Right atrium auricular region (tissue), 2 donors: ENCODE measurements around the gene XRRA1. TPM values are rescaled to one million over a fixed set of nuclear protein-coding genes. Genes with fewer than 3 reads are reported as not detected.

Experiments used
- DNase-seq: peaks from one replicate; pipeline ENCODE4 v3.0.0-alpha.2; 2019; ENCODE audit warnings: low spot score
- H3K27ac ChIP-seq, 2 donors: fragments of 200-600 bp; sonication (generic); 1 replicate in 1 of 2; 2 replicates in 1 of 2; pipeline ENCODE4 v1.5.1; 2016 to 2019
- H3K27me3 ChIP-seq, 2 donors: fragments of 200-600 bp; sonication (generic); one replicate each; pipeline versions ENCODE4 v1.5.1 to v1.6.0; 2017 to 2019
- H3K36me3 ChIP-seq: fragments of 200-600 bp; sonication (generic); one replicate; pipeline ENCODE4 v1.5.1; 2016
- H3K4me1 ChIP-seq, 2 donors: fragments of 200-600 bp; sonication (generic); one replicate each; pipeline versions ENCODE4 v1.5.1 to v1.6.0; 2017 to 2019
- H3K4me3 ChIP-seq, 2 donors: fragments of 200-600 bp; sonication (generic); 1 replicate in 1 of 2; 2 replicates in 1 of 2; pipeline ENCODE4 v1.5.1; 2017 to 2019; ENCODE audit warnings: mild to moderate bottlenecking in 1 of 2, moderate library complexity in 1 of 2
- H3K9me3 ChIP-seq, 2 donors: fragments of 200-600 bp; sonication (generic); one replicate each; pipeline ENCODE4 v1.5.1; 2019
- CTCF ChIP-seq, 2 donors: fragments of 200-600 bp; sonication (generic); IDR thresholded peaks; one replicate each; pipeline ENCODE4 v1.5.1; 2019; ENCODE audit warnings: antibody characterized with exemption in 2 of 2
- total RNA-seq, 2 donors: library from RNA; depleted of rRNA; stranded (reverse); fragments of >200 nt; gene quantifications; one replicate each; pipeline ENCODE4 v1.1.0, GENCODE V29; 2016

The XRRA1 gene
- total RNA-seq, 2 donors from 2014 or later, result 6.8 to 8.1 TPM

GRCh38 chr11:74840486-74840885, 108.4 kb downstream of the XRRA1 start:
- no peak for TF ChIP-seq CTCF (IDR thresholded peaks at IDR 0.05)
- peaks cover 58% of the 10 kb centered on the region for H3K36me3 ChIP-seq

DNA sequence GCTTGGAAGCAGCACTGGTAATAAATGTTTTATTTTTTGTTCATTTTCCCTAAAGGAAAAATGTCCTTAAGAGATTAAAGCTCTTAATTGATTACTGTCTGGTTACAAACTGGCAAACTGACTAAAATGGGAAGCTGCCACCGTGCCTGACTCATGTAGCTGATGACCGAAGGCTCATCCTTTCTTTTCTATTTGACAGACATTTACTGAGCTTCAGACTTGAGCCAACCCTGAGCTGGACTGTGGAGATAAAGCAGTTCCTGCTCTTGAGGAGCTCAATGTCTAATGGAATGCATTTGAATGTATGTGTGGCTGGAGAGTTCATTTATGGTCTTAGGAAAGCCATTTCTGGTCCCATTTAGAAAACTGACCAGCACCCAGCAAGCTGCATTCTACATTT, 108.9 kb downstream of the XRRA1 start:
- Histone ChIP-seq H3K4me1 (no peaks in the 10 kb centered on the region), H3K27me3 (no peaks in the 10 kb centered on the region), H3K4me3 (no peak overlapping the region), H3K27ac (no peak overlapping the region), H3K9me3 (no peaks in the 10 kb centered on the region), H3K36me3 (peaks cover 58% of the 10 kb centered on the region)
- DNase-seq, result no peak
- no peak for TF ChIP-seq CTCF (IDR thresholded peaks at IDR 0.05)

More at GRCh38 chr11:74840486-74840885, 108.4 kb downstream of the XRRA1 start:
- Histone ChIP-seq H3K27ac (no peak overlapping the region), H3K9me3 (no peaks in the 10 kb centered on the region), H3K4me3 (no peak overlapping the region), H3K27me3 (no peaks in the 10 kb centered on the region), H3K4me1 (no peaks in the 10 kb centered on the region)
- no peak for DNase-seq

GRCh38 chr11:74839446-74839845, 109.4 kb downstream of the XRRA1 start:
- Histone ChIP-seq H3K9me3 (no peaks in the 10 kb centered on the region), H3K36me3 (peaks cover 57% of the 10 kb centered on the region), H3K4me3 (no peak overlapping the region), H3K27ac (no peak overlapping the region), H3K4me1 (no peaks in the 10 kb centered on the region), H3K27me3 (no peaks in the 10 kb centered on the region)
- no peak for TF ChIP-seq CTCF (IDR thresholded peaks at IDR 0.05)
- no peak for DNase-seq

DNA sequence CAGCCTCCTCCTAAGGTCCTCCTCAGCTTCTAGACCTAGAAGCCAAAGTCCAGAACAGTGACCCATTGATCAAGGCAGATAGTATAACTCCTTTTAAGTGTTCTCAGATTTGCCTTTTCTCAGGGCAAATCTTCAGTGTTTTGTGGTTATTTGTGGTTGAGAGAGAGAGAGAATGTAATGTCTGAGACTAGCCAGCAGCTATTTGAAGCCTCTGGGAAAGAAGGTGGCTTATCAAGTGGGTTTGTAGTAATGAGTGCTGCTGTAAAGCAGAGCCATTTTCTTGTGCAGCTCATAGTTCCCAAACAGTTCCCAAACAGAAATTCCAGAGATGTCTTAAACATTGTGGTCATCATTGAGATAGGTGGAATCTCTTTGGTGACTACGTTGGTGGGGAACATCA, 110.7 kb downstream of the XRRA1 start:
- Histone ChIP-seq H3K36me3 (peaks cover 48% of the 10 kb centered on the region), H3K4me1 (no peaks in the 10 kb centered on the region), H3K27ac (no peak overlapping the region), H3K27me3 (no peaks in the 10 kb centered on the region), H3K9me3 (no peaks in the 10 kb centered on the region), H3K4me3 (no peak overlapping the region)
- DNase-seq, result no peak
- no peak for TF ChIP-seq CTCF (IDR thresholded peaks at IDR 0.05)

DNA sequence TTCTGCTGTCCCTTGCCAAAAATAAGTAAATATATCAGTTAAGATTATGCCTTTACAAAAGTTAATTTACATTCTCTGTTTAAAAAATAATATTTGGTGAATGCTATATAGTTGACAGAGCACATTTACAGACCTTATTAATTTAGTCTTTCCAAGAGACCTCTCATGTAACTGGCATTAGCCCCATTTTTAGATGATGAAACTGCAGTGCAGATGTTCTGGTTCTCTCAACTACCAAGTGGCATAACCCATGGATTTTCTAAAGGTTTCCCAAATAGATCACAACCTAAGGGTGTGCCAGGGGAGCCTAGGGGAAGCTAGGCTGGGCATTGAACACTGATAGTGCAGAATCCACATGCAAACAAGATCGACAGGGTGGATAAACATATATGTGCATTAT, 111.7 kb downstream of the XRRA1 start:
- no peak for DNase-seq
- peaks cover 38% of the 10 kb centered on the region for H3K36me3 ChIP-seq

More for the DNA sequence above, 111.7 kb downstream of the XRRA1 start:
- no peak for TF ChIP-seq CTCF (IDR thresholded peaks at IDR 0.05)
- Histone ChIP-seq H3K4me1 (no peaks in the 10 kb centered on the region), H3K9me3 (no peaks in the 10 kb centered on the region), H3K27ac (no peak overlapping the region), H3K4me3 (no peak overlapping the region), H3K27me3 (no peaks in the 10 kb centered on the region)
